Spleen (tissue), 7 donors: ENCODE results near the gene RNF152.

Experiments used
- CTCF ChIP-seq, 11 experiments: fragments of 200-600 bp in 7 of 11; fragments of 450-650 bp in 4 of 11; sonication (generic) in 4 of 11; IDR thresholded peaks in 8 of 11; conservative IDR thresholded peaks in 3 of 11; 1 replicate in 7 of 11; 2 replicates in 4 of 11; pipeline versions ENCODE4 v1.4.0 to v1.8.0; 2016 to 2021; ENCODE audit warnings: antibody characterized with exemption in 11 of 11, inconsistent platforms in 4 of 11, mild to moderate bottlenecking in 1 of 11
- POLR2A ChIP-seq, 3 donors: fragments of 450-650 bp; IDR thresholded peaks; one replicate each; pipeline ENCODE4 v1.5.1; 2017; ENCODE audit warnings: antibody characterized with exemption in 3 of 3, mild to moderate bottlenecking in 1 of 3
- POLR2AphosphoS5 ChIP-seq, 3 donors: sonication (generic); formaldehyde crosslinking; IDR thresholded peaks; one replicate each; pipeline ENCODE4 v1.5.1; 2017; ENCODE audit warnings: antibody characterized with exemption in 3 of 3
- donor health status: DM: no; HTN: no; CAD: no; lungs with moderate emphysema.
- donor health status: DM: no; HTN: no; CAD: no.
- donor health status: DM: no; HTN: no; CAD: no.

DNA sequence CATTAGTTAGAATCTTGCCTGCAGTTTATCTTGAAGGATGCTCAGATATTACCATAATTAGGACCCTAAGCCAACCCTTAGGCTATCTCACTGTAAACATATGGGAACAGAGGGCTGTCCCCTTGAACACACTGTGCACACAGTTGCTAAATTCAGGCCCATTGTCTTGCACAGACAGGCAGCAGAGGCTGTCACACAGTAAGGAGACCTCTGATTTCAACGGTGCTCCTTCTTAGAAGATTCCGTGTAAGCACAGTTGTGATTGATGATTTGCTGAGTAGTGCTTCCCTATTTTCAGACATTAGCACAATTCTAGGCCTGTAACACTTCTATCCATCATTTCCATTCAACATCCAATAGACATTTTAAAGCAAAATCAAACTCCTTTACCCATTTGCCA, 108.0 kb downstream of the RNF152 start:
- TF ChIP-seq POLR2A (IDR thresholded peaks at IDR 0.05) (no peak), CTCF (IDR thresholded peaks at IDR 0.05 in 8 of 11, conservative IDR thresholded peaks at IDR 0.05 in 3 of 11) (no peak), POLR2AphosphoS5 (IDR thresholded peaks at IDR 0.05) (no peak)
